ENCODE data around the gene HPS1.

DNA sequence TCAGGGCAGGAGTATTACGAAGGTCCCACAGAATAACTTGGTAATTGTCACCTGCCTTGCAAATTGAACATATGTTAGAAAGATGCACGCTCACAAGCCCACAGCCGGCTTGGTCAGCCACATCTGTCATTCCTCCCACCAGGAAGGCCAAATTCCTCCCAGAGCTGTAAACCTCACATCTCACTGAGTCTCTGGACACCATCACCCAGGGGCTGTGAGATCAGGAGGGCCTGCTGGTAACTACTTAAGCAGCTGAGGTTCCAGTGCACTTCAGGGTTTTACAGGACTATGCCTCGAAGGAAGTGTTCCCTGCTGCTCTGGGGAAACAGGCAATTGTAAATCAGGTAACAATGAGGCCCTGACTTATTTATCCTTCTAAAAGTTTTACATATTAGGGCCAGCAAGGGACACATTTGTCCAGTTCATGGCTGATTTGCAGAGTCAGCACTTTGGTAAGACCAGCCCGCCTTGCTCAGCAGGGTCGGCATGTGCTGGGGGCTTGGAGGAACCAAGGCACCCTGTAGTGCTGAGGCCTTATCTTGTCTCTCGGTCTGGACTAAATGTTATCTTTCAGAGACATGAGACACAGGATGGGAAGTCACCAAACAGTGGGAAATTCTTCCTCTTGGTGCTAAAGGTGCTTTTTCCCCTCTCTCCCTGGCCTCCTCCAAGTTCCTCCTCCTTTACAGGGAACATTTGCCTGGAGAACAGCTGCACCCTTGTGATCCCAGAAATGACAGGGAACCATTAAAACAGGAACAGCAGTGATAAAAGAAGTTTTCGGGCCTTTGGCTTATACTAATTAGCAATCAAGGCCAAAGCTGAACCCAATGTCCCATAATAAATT, 66.0 kb downstream of the HPS1 start:
- TF ChIP-seq, protein P1, sequence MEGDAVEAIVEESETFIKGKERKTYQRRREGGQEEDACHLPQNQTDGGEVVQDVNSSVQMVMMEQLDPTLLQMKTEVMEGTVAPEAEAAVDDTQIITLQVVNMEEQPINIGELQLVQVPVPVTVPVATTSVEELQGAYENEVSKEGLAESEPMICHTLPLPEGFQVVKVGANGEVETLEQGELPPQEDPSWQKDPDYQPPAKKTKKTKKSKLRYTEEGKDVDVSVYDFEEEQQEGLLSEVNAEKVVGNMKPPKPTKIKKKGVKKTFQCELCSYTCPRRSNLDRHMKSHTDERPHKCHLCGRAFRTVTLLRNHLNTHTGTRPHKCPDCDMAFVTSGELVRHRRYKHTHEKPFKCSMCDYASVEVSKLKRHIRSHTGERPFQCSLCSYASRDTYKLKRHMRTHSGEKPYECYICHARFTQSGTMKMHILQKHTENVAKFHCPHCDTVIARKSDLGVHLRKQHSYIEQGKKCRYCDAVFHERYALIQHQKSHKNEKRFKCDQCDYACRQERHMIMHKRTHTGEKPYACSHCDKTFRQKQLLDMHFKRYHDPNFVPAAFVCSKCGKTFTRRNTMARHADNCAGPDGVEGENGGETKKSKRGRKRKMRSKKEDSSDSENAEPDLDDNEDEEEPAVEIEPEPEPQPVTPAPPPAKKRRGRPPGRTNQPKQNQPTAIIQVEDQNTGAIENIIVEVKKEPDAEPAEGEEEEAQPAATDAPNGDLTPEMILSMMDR (IDR thresholded peaks at IDR 0.05; ENCODE audit: poor library complexity), result no peak
- no peak for TF ChIP-seq EZH2phosphoT487 (IDR thresholded peaks at IDR 0.05; ENCODE audit: low read depth, severe bottlenecking, unreplicated experiment)
- TF ChIP-seq EZH2 (IDR thresholded peaks at IDR 0.05; ENCODE audit: borderline replicate concordance), result no peak

All from hepatocyte (in vitro differentiated cells).